Subcutaneous adipose tissue (tissue), 4 donors: Measurements from ENCODE around the gene ZNF683. TPM values are rescaled to one million over a fixed set of nuclear protein-coding genes. Genes with fewer than 3 reads are reported as not detected.

Experiments
- CTCF ChIP-seq: fragments of 450-650 bp; IDR thresholded peaks from one replicate; pipeline ENCODE4 v1.5.1; 2016; ENCODE audit warnings: low read depth, mild to moderate bottlenecking, control low read depth, antibody characterized with exemption, moderate library complexity
- total RNA-seq, 4 donors: library from RNA; depleted of rRNA; stranded (reverse); fragments of >200 nt; gene quantifications; one replicate each; pipeline ENCODE4 v1.1.0, GENCODE V29; 2016

ZNF683 gene
- total RNA-seq, 4 donors from 2014 or later = not detected

- TF ChIP-seq CTCF = no peak
Observed at GRCh38 chr1:26378879-26379251, 6.3 kb upstream of the ZNF683 start.

- no peak for TF ChIP-seq CTCF
Observed at GRCh38 chr1:26378088-26378878, 5.7 kb upstream of the ZNF683 start.

- TF ChIP-seq CTCF = no peak
Observed at GRCh38 chr1:26376050-26376449, 3.5 kb upstream of the ZNF683 start.

- TF ChIP-seq CTCF = no peak
Observed at GRCh38 chr1:26375081-26375480, 2.5 kb upstream of the ZNF683 start.

GRCh38 chr1:26373789-26374188 lies 1.2 kb upstream of the ZNF683 start:
- TF ChIP-seq CTCF = no peak

- TF ChIP-seq CTCF = no peak
Observed at GRCh38 chr1:26373281-26373680, 731 bp upstream of the ZNF683 start.

- TF ChIP-seq CTCF = no peak
Observed at GRCh38 chr1:26372039-26372438, 511 bp downstream of the ZNF683 start.
